H54 (cell line): ENCODE results near the gene NOTCH3.

Source experiments
- DNase-seq: peaks from one replicate; pipeline ENCODE4 v3.0.0; 2011; ENCODE audit warnings: low spot score, mixed read lengths; ENCODE audit not compliant: insufficient read length
- FAIRE-seq: peaks from 3 replicates; lab custom pipeline; 2011; peaks lifted over from hg19 to GRCh38; lab: Jason Lieb, UNC
- POLR2A ChIP-seq: IDR thresholded peaks from 2 replicates; pipeline ENCODE4 v1.6.1; 2011; ENCODE audit warnings: low read depth, mild to moderate bottlenecking, low read length

The NOTCH3 gene

DNA sequence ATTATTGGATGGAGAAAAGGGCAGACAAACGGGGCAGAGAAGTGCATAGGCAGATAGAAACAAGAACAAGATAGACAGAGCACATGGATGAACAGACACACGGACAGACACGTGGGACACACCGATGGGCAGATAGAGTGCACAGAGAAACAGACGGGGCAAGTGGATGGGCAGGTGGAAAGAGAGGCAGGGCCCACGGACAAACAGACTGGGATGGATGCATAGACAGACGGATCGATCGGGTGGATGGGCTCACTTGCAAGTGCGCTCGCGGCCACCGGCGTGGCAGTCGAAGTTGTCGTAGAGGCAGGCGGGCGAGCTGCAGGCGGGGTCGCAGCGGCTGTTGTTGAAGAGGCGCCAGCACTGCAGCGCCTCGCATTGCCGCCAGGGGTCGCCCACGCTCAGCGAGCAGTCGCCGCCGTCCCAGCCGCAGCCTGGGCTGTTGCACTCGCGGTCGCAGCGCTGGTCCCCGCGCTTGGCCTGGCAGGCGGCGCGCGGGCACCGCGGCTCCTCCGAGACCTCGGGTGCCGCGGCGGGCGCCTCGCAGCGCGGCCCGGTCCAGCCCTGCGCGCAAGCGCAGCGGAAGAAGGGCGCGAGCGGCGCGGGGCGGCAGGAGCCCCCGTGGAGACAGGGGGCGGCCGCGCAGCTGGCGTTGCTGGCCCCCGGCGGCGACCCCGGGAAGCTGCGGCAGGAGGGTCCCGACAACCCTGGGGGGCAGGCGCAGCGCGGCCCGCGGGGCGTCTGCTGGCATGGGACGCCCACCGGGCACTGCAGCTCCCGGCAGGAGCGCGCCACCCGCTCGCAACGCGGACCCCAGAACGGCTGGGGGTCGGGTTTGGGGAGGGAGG lies 23.3 kb downstream of the NOTCH3 start:
- FAIRE-seq (no peak), DNase-seq (peak; percentile 83)
- TF ChIP-seq POLR2A = no peak

DNA sequence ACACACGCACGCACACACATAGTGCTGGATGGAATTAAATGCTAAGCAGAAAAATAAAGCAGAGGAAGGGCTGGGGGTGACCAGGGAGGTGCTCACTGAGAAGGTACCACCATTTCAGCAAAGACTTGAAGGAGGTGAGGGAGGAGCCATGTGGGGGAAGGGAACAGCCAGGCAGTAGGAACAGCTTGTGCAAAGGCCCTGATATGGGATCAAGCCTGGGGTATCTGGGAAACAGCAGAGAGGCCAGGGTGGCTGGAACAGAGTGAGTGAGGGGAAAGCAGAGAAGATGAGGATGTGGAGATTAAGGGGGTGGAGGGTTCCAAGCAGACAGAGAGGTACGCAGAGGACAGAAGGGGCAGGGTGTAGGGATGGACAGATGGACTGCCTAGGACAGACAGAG lies 25.2 kb downstream of the NOTCH3 start:
- FAIRE-seq (no peak), DNase-seq (no peak)
- TF ChIP-seq POLR2A = no peak

DNA sequence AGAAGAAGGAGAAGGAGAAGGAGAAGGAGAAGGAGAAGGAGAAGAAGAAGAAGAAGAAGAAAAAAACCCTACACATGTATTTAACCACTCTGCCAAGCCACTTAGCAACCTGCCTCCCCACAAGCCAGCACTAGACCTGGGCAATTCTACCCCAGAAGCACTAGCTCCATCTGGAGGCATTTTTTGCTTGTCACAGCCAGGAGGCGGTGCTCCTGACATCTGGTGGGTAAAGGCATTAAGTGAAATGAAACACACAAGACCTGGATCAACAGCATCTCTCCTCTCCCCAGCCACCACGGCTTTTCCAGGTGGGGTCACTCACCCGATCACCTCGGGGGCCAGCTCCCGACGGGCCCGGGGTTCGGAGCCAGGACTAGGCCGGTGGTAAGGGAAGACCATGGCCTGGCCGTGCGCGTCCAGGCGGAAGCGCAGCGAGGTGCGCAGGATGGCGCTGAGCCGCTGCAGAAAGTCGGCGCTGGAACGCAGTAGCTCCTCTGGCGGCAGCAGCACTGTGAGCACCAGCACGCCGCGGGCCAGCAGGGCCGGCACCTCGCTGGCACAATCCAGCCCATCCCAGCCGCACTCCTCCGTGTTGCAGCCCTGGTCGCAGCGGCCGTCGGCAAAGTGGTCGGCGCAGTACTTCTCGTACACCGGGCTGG lies 26.9 kb downstream of the NOTCH3 start:
- DNase-seq = peak; percentile 45
- FAIRE-seq = no peak
- TF ChIP-seq POLR2A = no peak

DNA sequence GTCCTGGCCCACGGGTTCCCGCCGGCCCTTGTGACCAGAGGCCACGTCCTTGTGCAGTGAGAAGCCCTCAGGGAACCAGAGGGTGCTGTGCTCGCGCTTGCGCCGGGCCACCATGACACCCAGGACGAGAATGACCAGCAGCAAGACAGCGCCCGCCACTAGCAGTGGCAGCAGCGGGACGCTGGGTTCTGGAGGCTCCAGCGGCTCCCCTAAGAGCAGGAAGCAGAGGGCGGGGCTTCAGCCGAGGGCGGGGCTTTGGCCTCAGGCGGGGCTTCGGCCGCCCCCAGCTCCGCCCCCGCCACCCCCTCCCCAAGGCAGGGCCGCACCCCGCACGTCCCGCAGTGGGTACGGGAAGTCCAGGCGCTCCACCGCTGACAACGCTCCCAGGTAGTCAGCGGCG lies 30.4 kb downstream of the NOTCH3 start:
- no peak for FAIRE-seq

DNA sequence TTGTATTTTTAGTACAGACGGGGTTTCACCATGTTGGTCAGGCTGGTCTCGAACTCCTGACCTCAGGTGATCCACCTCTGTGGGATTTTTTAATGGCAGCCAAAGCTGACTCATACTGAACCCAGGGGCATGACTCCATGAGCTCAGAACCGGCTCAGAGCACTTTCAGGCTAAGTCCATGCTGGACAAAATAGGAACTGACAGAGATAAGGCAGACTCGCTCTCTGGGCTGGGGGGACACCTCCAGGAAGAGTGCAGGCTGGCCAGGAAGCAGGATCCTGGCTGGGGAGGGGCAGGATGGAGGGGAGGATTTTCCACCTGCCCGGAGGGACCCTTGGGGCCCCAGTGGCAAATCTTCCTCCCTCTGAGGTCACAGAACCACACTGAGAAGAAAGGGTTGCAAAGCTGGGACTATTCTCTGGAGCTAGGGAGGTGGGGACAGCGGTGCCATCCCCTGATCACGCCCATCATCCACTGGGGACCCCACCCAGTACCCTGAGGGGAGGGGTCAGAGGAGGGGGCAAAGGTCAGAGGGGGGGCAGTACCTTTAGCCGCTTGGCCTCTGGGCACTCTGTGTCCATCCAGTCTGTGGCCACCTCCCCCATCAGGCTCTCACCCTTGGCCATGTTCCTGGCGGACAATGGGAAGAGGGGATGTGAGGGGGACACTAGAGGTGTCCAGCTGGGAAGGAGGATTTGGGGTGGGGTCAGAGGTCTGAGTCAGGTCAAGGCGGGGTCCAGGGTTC lies 31.1 kb downstream of the NOTCH3 start:
- TF ChIP-seq POLR2A = no peak
- FAIRE-seq (no peak), DNase-seq (no peak)

More for the DNA sequence above, 30.4 kb downstream of the NOTCH3 start:
- TF ChIP-seq POLR2A = no peak
- no peak for DNase-seq

DNA sequence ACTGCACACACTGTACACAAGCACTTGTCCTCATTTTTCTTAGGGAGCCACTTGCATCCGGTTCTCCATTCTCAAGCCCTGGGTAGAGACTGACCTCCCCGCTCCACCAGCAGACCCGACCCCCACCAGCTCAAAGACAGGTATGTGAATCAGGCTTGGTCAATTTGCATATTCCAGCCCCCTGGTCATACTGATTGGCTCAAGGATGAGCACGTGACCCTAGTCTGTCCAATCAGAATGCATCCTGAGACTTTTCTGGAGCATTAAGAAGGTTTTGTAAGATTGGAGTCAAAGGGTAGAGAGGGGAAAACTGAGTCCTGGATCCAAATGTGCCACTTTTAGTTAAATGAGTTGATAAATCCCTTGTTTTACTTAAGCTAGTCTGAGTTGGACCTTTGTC lies 34.1 kb downstream of the NOTCH3 start:
- no peak for TF ChIP-seq POLR2A
- no peak for FAIRE-seq
- DNase-seq = no peak

DNA sequence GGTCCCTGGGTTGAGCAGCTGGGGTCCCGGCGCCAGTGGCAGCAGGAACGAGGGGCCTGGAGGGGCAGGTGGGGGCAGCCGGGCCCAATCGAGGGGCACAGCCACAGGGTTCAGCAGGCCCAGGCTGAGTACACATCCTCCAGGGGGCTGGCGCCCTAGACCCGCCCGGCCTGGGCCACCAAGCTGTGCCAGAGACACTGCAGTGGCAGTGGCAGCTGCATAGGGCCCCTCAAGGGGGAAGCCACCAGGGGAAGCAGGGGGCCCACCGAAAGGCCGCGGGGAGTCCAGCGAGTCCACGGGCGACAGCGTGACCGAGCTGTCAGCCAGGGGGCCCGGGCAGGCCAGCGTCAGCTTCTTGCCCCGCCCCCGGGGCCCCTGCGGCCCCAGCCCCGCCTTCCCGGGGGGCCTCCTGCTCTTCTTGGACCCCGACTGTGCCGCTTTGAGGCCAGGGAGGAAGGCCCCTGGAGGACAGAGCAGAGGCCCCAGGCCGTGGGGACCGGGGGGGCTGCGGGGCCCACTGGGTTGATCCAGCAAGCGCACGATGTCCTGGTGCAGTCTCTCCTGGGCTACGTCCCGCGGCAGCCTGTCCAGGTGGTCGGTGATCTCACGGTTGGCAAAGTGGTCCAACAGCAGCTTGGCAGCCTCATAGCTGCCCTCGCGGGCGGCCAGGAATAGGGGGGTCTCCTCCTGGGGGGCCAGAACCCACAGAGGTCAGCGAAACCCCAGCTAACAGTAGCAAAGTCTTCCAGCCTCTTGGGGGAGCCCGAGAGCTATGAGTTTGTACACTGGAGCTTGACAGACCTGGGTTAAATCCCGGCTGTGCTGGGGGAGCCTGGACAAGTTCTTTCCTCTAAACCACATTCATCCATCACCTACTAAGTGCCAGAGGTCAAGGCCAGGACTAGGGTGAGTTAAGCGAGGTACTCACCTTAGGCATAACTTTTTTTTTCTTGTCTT lies 39.5 kb downstream of the NOTCH3 start:
- no peak for TF ChIP-seq POLR2A
- peak; percentile 70 for DNase-seq
- no peak for FAIRE-seq

DNA sequence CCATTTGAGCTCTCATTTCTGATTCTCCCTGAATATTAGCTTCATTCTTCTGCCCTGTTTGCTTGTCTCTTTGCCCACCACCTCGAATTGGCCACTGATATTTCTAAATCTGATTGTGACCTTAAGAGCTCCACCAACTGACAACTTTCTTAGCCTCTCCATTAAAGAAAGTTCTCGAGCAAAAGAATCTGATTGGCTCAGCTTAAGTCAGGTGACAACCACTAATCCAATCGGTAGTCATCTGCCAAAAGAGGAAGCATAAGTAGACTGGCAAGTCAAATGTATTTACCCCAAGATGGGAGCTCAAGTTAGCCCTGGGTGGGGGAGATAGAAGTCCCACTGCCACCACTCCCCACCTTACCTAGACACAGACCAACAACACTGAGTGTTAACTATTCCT lies 41.5 kb downstream of the NOTCH3 start:
- TF ChIP-seq POLR2A = no peak
- no peak for DNase-seq
- FAIRE-seq = no peak

DNA sequence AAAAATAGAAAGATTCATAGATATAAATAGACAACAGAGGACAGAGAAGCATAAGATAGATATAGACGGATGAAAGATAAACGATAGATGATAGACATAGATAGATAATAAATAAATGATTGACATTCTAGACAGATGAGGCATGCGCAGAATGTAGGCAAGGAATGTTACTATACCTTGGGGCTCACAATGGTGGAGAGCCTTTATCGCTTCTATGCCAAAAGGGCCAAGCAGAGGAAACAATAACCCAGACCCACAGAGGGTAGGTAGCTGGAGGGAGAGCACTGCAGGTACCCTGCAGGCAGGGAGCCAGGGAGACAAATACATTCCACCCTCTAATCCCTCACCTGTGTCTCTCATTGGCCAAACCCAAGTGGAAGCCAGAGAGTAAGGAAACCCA lies 44.4 kb downstream of the NOTCH3 start:
- TF ChIP-seq POLR2A = no peak
- no peak for FAIRE-seq
- no peak for DNase-seq

DNA sequence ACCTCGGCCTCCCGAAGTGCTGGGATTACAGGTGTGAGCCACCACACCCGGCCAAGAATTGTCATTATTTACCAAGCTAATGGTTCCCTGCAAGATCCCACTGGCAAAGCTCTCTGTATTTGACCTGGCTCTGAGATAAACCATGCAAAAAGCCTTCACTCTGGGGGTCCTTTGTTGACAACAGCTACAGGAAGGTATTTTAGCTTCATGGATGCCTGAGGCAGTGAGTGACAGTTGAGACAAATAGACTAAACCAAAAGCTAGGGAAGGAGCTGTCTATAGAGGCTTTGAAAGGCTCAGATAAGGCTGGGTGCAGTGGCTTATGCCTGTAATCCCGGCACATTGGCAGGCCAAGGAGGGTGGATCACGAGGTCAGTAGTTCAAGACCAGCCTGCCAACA lies 45.5 kb downstream of the NOTCH3 start:
- DNase-seq = no peak
- TF ChIP-seq POLR2A = no peak
- FAIRE-seq = no peak

DNA sequence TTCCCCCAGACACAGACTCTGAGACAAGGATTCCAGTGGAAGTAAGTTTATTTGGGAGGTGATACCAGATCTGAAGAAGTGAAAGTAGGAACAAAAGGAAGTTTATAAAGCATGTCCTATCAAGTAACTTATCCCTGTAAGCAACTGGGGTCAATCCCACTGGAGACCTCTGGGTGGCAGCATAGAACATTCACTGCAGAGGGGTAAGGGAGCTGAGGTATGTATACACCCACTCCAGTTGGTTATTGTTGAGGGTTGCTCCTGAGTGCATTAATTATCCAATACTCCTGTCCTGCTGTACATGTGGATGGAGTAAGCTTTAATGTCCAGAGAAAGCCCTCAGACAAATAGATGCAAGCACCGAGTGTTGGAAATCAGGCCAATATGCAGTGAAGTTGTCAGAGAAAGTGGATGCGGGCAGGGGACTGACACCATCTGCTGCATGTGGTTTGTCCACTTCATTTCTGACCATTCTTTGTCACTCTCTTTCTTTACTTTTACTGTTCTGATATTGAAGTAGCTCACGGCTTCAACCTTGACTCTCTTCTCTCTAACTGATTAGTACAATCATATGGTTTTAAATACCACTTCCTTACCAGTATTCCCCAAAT lies 46.7 kb downstream of the NOTCH3 start:
- DNase-seq (no peak), FAIRE-seq (no peak)
- no peak for TF ChIP-seq POLR2A

DNA sequence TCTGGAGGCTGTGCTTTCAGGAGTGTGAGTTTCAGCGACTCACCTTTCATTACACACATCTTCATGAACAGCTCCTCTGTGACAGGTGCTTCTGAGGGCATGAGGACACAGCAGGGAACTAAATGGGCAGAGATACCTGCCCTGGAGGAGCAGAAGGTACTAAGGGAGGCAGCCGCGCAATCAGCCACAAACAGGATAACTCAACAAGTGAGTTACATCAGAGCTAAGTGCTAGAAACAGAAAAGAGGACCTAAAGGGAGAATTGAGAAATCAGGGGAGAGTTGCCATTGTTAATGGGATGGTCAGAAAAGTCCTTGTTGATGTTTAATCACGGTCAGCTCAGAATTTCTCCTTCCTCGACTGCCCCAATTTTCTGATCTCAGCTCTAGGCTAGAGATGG lies 51.1 kb downstream of the NOTCH3 start:
- FAIRE-seq = no peak

DNA sequence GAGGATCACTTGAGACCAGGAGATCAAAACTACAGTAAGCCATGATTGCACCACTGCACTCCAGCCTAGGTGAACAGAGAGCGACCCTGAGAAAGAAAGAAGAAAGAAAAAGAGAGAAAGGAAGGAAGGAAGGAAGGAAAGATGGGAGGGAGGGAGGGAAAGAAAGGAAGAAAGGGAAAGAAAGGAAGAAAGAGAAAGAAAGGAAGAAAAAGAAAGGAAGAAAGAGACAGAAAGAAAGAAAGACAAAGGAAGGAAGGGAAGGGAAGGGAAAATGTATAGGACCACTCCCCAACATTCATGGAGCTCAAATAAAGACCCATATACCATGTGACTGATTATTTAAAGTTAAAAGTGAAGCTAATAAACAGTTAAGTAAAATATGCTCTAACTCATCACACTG lies 53.7 kb downstream of the NOTCH3 start:
- no peak for TF ChIP-seq POLR2A
- DNase-seq = no peak
- no peak for FAIRE-seq

More for the DNA sequence above, 51.1 kb downstream of the NOTCH3 start:
- TF ChIP-seq POLR2A = no peak
- DNase-seq = no peak
